SKM-1 treated with dmso at 0.1 percent for 144 hours (cell line): Measurements from ENCODE around the gene ERI3.

Experiments
- DNase-seq: peaks from one replicate; lab custom pipeline; 2025; ENCODE audit not compliant: unreplicated experiment; lab: John Stamatoyannopoulos, UW

ERI3 gene

GRCh38 chr1:44318097-44319088, 36.7 kb downstream of the ERI3 start:
- peak; percentile 49 for DNase-seq

DNA sequence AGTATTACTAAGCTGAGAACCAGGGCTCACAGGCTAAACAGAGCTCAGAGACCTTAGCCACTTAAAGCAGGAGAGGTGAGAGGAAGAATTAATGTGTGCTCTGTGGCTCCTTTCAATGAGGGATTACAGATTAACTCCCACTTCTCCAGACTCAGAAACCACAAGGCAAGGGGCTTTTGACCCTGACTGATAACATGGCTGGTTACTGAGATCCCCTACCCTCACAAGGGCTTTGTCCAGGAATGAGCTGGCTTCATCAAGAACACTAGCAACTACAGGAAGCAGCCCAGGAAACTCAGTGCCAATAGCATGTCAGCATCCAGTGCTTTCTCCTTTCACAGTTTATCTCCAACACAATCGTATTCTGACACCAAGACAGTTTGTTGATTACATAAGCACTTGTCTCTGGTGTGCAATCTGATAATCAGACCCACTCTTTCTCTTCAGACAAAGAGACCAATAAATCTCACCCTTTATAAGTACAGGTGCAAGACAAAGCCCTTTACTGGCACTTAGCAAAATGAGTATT, 38.8 kb downstream of the ERI3 start:
- DNase-seq: no peak

- no peak for DNase-seq
These were observed 39.5 kb downstream of the ERI3 start for GRCh38 chr1:44315521-44315920.

GRCh38 chr1:44314452-44314851, 40.6 kb downstream of the ERI3 start:
- no peak for DNase-seq

- no peak for DNase-seq
These were observed 41.7 kb downstream of the ERI3 start for GRCh38 chr1:44313265-44313918.

GRCh38 chr1:44312399-44313196, 42.5 kb downstream of the ERI3 start:
- no peak for DNase-seq

GRCh38 chr1:44310006-44310405, 45.1 kb downstream of the ERI3 start:
- DNase-seq: no peak

GRCh38 chr1:44305962-44306422, 49.1 kb downstream of the ERI3 start:
- DNase-seq: no peak

DNA sequence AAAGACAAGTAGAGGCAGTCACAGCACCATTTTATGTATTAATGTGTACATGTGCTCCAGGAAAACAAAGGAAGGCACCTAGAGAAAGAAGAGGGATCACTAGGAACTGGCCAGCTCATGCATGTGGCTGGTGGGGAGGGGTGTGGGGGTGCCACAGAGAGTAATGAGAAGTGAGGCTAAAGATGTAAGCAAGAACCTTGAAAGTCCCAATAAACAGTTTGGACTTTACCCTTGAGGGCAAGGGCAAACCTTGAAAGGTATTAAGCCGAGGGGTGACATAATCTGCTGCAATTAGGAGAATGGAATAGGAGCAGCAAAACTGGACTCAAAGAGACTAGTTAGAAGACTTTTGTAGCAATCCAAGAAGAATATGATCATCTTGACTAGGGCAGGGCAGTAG, 51.5 kb downstream of the ERI3 start:
- DNase-seq: no peak

DNA sequence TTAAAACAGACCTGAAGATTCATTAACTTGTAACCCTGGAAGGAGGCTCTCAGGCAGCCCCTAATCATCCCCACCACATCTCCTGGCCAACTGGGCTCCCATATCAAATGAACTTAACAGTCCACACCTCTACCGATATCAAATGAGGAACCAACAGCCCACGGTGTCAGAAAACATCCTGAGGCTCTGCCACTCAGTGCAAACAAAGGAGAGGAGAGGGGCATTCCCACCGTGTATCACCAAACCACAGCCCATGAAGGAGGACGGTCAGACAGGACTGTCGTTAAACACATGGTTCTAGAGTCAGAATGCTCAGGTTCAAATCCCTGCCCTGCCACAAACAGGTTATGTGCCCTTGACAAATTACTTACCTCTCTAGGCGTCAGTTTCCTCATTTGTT, 52.5 kb downstream of the ERI3 start:
- no peak for DNase-seq

- no peak for DNase-seq
These were observed 53.6 kb downstream of the ERI3 start for GRCh38 chr1:44301442-44301841.

GRCh38 chr1:44300852-44301251, 54.2 kb downstream of the ERI3 start:
- no peak for DNase-seq

DNA sequence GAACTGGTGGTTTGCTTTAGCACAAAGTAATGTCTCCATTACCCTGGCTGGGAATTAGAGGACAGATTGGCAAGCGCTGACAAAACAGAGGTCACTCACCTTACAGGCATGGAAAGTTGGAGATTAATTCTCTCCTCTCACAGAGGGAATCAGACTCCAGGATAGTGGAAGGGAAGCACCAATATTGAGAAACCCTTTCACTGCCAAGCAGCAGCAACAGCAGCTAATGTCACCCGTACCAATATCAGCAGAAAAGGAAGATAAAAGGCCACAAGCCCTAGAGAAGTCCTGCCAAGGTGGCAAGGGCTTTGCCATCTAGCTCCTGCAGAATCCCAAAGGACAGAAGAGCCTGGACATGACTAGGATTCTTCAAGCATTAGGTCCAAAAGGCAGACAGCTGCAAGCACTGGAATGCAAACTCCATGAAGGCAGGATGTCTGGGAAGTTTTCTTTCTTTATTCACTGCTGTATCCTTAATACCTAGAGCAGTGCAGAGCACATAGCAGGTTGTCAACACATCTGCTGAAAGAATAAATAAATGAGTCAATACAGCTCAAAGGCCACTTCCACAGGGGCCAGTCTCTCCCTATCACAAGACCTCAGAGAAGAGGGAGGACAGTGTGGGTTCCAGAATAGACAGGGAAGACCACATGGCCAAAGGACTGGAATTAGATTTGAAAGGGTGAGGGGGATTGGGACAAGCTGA, 57.2 kb downstream of the ERI3 start:
- no peak for DNase-seq

- no peak for DNase-seq
These were observed 58.3 kb downstream of the ERI3 start for GRCh38 chr1:44296806-44297205.

DNA sequence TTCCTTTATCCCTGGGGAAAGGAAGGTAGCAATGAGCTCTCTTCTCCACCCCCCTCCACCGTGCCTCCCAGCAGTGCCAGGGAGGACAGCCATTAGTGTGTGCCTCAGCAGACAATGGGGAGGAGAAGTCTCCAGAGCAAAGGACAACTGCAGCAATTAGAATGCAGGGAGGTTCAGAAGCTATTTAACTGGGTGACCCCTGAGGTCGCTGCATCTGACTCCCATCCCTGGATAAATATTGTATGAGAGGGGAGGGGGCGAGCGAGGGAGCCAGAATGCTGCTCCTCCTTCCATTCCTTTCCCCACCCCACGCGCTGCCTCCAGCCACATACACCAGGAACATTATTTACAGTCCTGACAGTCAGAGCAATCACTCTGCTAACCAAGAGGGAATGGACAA, 59.0 kb downstream of the ERI3 start:
- no peak for DNase-seq

DNA sequence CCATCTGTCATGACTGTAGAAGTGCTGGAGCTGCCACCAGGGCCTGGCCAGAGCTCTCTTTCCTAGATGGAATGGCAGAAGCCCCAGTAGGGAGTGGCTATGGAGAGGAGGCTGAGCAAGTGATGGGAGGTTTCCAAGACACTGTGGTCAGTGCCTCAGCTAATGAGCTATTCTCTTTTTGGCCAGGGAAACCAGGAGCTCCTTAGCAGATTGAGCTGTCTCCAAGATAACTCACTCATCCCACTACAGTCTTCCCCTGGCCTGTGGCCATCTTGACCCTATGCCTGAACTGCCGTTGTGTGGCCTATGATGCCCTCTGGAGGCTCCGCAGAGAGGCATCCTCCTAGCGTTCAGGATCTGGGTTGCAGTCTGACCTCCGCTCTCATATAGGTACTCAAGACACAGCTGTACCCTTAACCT, 60.5 kb downstream of the ERI3 start:
- no peak for DNase-seq

DNA sequence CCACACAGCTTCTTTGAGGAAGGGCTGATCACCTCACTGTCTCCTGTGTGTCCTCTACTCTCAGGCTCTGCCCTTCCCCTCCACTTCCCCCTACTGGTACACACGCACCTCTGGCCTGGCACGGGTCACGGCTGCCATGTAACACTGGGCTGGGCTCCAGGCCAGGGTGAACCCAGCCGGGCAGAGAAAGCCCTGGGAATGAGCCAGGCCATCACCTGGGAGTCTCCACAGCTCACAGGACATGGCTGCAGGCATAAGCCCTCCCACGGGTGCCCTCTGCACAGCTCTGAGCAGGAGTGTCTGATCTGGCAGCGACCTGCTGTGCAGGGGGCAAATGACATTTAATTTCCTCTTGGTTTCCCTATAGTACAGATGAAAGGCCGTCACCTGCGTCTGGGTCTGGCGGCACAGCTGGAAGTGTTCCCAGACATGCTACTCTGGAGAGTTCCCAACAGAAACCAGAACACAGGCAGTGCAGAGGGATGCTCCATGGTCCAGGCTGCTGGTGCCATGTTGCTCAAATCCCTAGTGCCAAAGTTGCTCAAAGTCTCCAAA, 61.2 kb downstream of the ERI3 start:
- no peak for DNase-seq

DNA sequence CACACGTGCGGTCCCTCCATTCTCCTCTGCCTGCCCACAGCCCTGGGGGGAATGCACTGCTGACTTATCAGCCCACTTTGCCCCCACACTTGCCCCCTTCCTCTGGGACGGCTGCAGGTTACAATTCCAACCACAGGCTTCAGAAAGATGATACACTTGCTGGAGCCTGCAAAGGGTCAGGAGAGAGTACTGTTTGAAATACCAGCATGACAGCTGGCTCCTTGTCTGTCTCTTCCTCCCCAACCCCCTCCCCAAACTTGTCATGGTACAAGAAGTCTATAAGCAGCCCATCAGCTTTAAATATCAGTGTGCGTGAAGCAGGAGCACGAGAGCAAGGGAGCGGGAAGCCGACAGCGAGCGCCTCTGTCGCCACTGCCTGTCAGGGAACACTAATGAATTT, 62.4 kb downstream of the ERI3 start:
- DNase-seq: no peak

DNA sequence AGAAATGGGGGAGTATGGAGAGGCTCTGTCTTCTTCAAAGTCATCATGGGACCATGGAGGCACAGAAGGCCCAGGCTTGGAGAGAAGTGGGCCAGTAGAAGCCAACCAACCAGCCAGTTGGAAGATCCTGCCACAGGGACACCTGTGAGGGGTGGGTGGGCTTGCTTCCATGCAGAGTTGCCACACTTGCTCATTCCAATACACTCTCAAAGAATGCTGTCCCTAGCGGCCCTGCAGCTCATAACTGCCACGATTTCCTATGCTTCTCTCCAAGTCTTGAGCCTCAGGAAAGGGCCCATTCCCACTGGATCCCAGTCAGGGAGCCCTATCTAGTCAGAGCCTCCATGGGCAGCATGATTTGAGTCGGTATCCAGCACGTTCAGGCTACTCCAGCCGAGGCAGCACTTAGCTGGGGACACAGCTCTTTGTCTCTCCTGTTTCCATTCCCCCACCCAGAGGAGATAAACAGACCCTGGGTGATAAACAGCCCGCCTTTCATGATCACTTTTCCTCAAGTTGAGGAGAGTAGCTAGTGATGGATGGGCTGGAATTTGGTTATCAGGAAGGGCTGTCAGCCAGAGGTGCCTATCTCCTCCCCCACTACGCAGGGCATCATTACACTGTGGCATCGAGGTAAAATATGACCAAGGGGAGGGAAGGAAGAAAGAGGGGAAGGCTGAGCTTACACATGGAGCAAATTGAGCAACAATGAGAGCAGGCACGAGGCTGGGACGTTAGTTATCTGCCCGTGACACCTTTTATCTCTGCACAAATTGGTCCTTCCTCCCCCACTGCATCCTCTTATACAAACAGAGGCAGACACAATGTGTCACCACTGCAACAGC, 64.6 kb downstream of the ERI3 start:
- no peak for DNase-seq
